Measurements from ENCODE around the gene ATP5IF1.

Gene ATP5IF1

GRCh38 chr1:28205243-28205642 lies 30.7 kb upstream of the ATP5IF1 start:
- H3K36me3 ChIP-seq (ENCODE audit: control insufficient read depth, insufficient read depth, low read length) = peaks cover 28% of the 10 kb centered on the region
- H3K27ac ChIP-seq (ENCODE audit: low read depth, low read length) = no peak overlapping the region
- no peak overlapping the region for H3K9ac ChIP-seq (ENCODE audit: low read length)
- H3K4me1 ChIP-seq (ENCODE audit: control insufficient read depth, insufficient read depth, low read length) = no peaks in the 10 kb centered on the region
- no peaks in the 10 kb centered on the region for H3K27me3 ChIP-seq (ENCODE audit: control insufficient read depth, insufficient read depth, low read length)
- H3K4me3 ChIP-seq (ENCODE audit: low read length) = no peak overlapping the region

- H3K9ac ChIP-seq (ENCODE audit: low read length) = no peak overlapping the region
- no peak overlapping the region for H3K4me3 ChIP-seq (ENCODE audit: low read length)
- no peak overlapping the region for H3K27ac ChIP-seq (ENCODE audit: low read depth, low read length)
- no peaks in the 10 kb centered on the region for H3K27me3 ChIP-seq (ENCODE audit: control insufficient read depth, insufficient read depth, low read length)
- no peaks in the 10 kb centered on the region for H3K4me1 ChIP-seq (ENCODE audit: control insufficient read depth, insufficient read depth, low read length)
- peaks cover 27% of the 10 kb centered on the region for H3K36me3 ChIP-seq (ENCODE audit: control insufficient read depth, insufficient read depth, low read length)
Observed at GRCh38 chr1:28208818-28209441, 27.0 kb upstream of the ATP5IF1 start.

- no peaks in the 10 kb centered on the region for H3K27me3 ChIP-seq (ENCODE audit: control insufficient read depth, insufficient read depth, low read length)
- no peaks in the 10 kb centered on the region for H3K4me1 ChIP-seq (ENCODE audit: control insufficient read depth, insufficient read depth, low read length)
- H3K27ac ChIP-seq (ENCODE audit: low read depth, low read length) = no peak overlapping the region
- peaks cover 23% of the 10 kb centered on the region for H3K36me3 ChIP-seq (ENCODE audit: control insufficient read depth, insufficient read depth, low read length)
- no peak overlapping the region for H3K4me3 ChIP-seq (ENCODE audit: low read length)
- H3K9ac ChIP-seq (ENCODE audit: low read length) = no peak overlapping the region
Observed at GRCh38 chr1:28209700-28210099, 26.2 kb upstream of the ATP5IF1 start.

GRCh38 chr1:28213315-28213714 lies 22.6 kb upstream of the ATP5IF1 start:
- Histone ChIP-seq H3K36me3 (ENCODE audit: control insufficient read depth, insufficient read depth, low read length) (peaks cover 20% of the 10 kb centered on the region), H3K4me3 (ENCODE audit: low read length) (no peak overlapping the region), H3K4me1 (ENCODE audit: control insufficient read depth, insufficient read depth, low read length) (no peaks in the 10 kb centered on the region), H3K9ac (ENCODE audit: low read length) (no peak overlapping the region), H3K27ac (ENCODE audit: low read depth, low read length) (no peak overlapping the region), H3K27me3 (ENCODE audit: control insufficient read depth, insufficient read depth, low read length) (no peaks in the 10 kb centered on the region)

- Histone ChIP-seq H3K27me3 (ENCODE audit: control insufficient read depth, insufficient read depth, low read length) (no peaks in the 10 kb centered on the region), H3K27ac (ENCODE audit: low read depth, low read length) (no peak overlapping the region), H3K9ac (ENCODE audit: low read length) (no peak overlapping the region), H3K4me1 (ENCODE audit: control insufficient read depth, insufficient read depth, low read length) (peaks cover 8% of the 10 kb centered on the region), H3K36me3 (ENCODE audit: control insufficient read depth, insufficient read depth, low read length) (peaks cover 10% of the 10 kb centered on the region), H3K4me3 (ENCODE audit: low read length) (no peak overlapping the region)
Observed at GRCh38 chr1:28229089-28229488, 6.8 kb upstream of the ATP5IF1 start.

- peaks cover 10% of the 10 kb centered on the region for H3K36me3 ChIP-seq (ENCODE audit: control insufficient read depth, insufficient read depth, low read length)
- peaks cover 8% of the 10 kb centered on the region for H3K4me1 ChIP-seq (ENCODE audit: control insufficient read depth, insufficient read depth, low read length)
- H3K9ac ChIP-seq (ENCODE audit: low read length) = no peak overlapping the region
- H3K27ac ChIP-seq (ENCODE audit: low read depth, low read length) = no peak overlapping the region
- no peaks in the 10 kb centered on the region for H3K27me3 ChIP-seq (ENCODE audit: control insufficient read depth, insufficient read depth, low read length)
- H3K4me3 ChIP-seq (ENCODE audit: low read length) = no peak overlapping the region
Observed at GRCh38 chr1:28229996-28230395, 5.9 kb upstream of the ATP5IF1 start.

- no peaks in the 10 kb centered on the region for H3K27me3 ChIP-seq (ENCODE audit: control insufficient read depth, insufficient read depth, low read length)
- H3K4me3 ChIP-seq (ENCODE audit: low read length) = peak within 1 kb of the TSS; percentile 100
- H3K4me1 ChIP-seq (ENCODE audit: control insufficient read depth, insufficient read depth, low read length) = peaks cover 17% of the 10 kb centered on the region
- H3K9ac ChIP-seq (ENCODE audit: low read length) = peak within 1 kb of the TSS; percentile 100
- peaks cover 5% of the 10 kb centered on the region for H3K36me3 ChIP-seq (ENCODE audit: control insufficient read depth, insufficient read depth, low read length)
- peak within 1 kb of the TSS; percentile 83 for H3K27ac ChIP-seq (ENCODE audit: low read depth, low read length)
Observed at GRCh38 chr1:28232558-28233263, 3.2 kb upstream of the ATP5IF1 start, which contains the start of gene DNAJC8. Gene DNAJC8 (minus strand): TSS chr1:28233029. CDS start chr1:28232998, 31 bp downstream.

GRCh38 chr1:28233264-28233606 lies 2.7 kb upstream of the ATP5IF1 start:
- Histone ChIP-seq H3K36me3 (ENCODE audit: control insufficient read depth, insufficient read depth, low read length) (peaks cover 7% of the 10 kb centered on the region), H3K27me3 (ENCODE audit: control insufficient read depth, insufficient read depth, low read length) (no peaks in the 10 kb centered on the region), H3K4me3 (ENCODE audit: low read length) (peak overlapping the region; percentile 100), H3K9ac (ENCODE audit: low read length) (no peak overlapping the region), H3K27ac (ENCODE audit: low read depth, low read length) (no peak overlapping the region), H3K4me1 (ENCODE audit: control insufficient read depth, insufficient read depth, low read length) (peaks cover 17% of the 10 kb centered on the region)

- peaks cover 3% of the 10 kb centered on the region for H3K36me3 ChIP-seq (ENCODE audit: control insufficient read depth, insufficient read depth, low read length)
- peak overlapping the region; percentile 76 for H3K9ac ChIP-seq (ENCODE audit: low read length)
- H3K4me3 ChIP-seq (ENCODE audit: low read length) = peak overlapping the region; percentile 99
- H3K4me1 ChIP-seq (ENCODE audit: control insufficient read depth, insufficient read depth, low read length) = peaks cover 17% of the 10 kb centered on the region
- no peaks in the 10 kb centered on the region for H3K27me3 ChIP-seq (ENCODE audit: control insufficient read depth, insufficient read depth, low read length)
- H3K27ac ChIP-seq (ENCODE audit: low read depth, low read length) = peak overlapping the region; percentile 91
Observed at GRCh38 chr1:28236656-28237322, 865 bp downstream of the ATP5IF1 start.

GRCh38 chr1:28239004-28239403 lies 3.1 kb downstream of the ATP5IF1 start:
- no peak overlapping the region for H3K9ac ChIP-seq (ENCODE audit: low read length)
- H3K4me3 ChIP-seq (ENCODE audit: low read length) = no peak overlapping the region
- H3K27ac ChIP-seq (ENCODE audit: low read depth, low read length) = no peak overlapping the region
- H3K27me3 ChIP-seq (ENCODE audit: control insufficient read depth, insufficient read depth, low read length) = no peaks in the 10 kb centered on the region
- H3K36me3 ChIP-seq (ENCODE audit: control insufficient read depth, insufficient read depth, low read length) = peaks cover 3% of the 10 kb centered on the region
- peaks cover 9% of the 10 kb centered on the region for H3K4me1 ChIP-seq (ENCODE audit: control insufficient read depth, insufficient read depth, low read length)

GRCh38 chr1:28240024-28240423 lies 4.1 kb downstream of the ATP5IF1 start:
- no peaks in the 10 kb centered on the region for H3K27me3 ChIP-seq (ENCODE audit: control insufficient read depth, insufficient read depth, low read length)
- peaks cover 3% of the 10 kb centered on the region for H3K36me3 ChIP-seq (ENCODE audit: control insufficient read depth, insufficient read depth, low read length)
- peaks cover 9% of the 10 kb centered on the region for H3K4me1 ChIP-seq (ENCODE audit: control insufficient read depth, insufficient read depth, low read length)
- H3K4me3 ChIP-seq (ENCODE audit: low read length) = no peak overlapping the region
- no peak overlapping the region for H3K27ac ChIP-seq (ENCODE audit: low read depth, low read length)
- no peak overlapping the region for H3K9ac ChIP-seq (ENCODE audit: low read length)

GRCh38 chr1:28241638-28242241 lies 5.8 kb downstream of the ATP5IF1 start:
- no peaks in the 10 kb centered on the region for H3K27me3 ChIP-seq (ENCODE audit: control insufficient read depth, insufficient read depth, low read length)
- no peak overlapping the region for H3K4me3 ChIP-seq (ENCODE audit: low read length)
- H3K4me1 ChIP-seq (ENCODE audit: control insufficient read depth, insufficient read depth, low read length) = peaks cover 8% of the 10 kb centered on the region
- H3K27ac ChIP-seq (ENCODE audit: low read depth, low read length) = no peak overlapping the region
- peaks cover 3% of the 10 kb centered on the region for H3K36me3 ChIP-seq (ENCODE audit: control insufficient read depth, insufficient read depth, low read length)
- no peak overlapping the region for H3K9ac ChIP-seq (ENCODE audit: low read length)

Data from rectal smooth muscle tissue (tissue), 1 donor.